Stimulated activated CD8-positive, alpha-beta memory T cell treated with anti-CD3 and anti-CD28 coated beads, Interleukin-12 subunit alpha, Interleukin-12 subunit beta, amount 100 ng/mL, for 24 hours (primary cell): ENCODE results near the gene GPR156.
"Not testable (repeated sequence)": the region's sequence is repeated elsewhere in the genome, so short reads cannot be mapped to it uniquely, and the experiment has no call there.

ENCODE experiments used
- DNase-seq: peaks from one replicate; pipeline ENCODE4 v3.0.0-alpha.2; 2020; ENCODE audit errors: extremely low read depth

GPR156 gene

GRCh38 chr3:120274739-120275167 lies 10.3 kb downstream of the GPR156 start:
- DNase-seq = no peak

DNA sequence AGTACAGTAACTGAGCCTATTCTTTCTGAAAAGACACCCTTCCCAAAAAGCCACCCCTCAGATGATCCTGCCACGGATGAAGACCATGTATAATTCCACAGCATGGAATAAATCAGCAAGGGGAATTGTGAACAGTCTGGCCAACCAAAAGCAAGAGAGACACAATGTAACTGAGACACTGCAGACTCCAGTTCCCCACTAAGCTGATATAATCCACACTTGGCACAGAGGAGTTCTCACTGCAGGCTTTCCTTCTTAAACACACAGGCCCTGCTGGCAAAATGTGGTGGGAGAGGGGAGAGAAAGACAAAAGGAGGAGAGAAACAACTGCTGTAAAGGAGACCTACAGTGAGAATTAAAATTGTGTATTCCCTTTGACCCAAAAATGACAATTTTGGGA lies 12.7 kb downstream of the GPR156 start:
- no peak for DNase-seq

DNA sequence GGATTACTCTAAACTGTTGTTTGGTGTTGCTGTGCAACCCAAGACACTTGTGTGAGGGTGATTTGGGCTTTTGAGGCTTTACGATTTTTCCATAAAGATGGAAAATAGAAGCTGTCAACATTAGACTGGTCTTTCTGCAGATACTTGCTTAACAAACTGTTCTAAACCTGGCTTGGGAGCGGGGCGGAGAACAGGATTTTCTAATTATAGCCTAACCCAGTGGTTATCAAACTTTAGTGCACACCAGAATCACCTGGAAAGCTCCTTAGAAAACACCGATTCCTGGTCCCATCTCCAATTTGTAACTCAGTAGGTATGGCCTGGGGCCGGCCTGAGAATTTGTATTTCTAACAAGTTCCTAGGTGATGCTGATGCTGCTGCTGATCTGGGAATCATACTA lies 19.0 kb downstream of the GPR156 start:
- DNase-seq = no peak

DNA sequence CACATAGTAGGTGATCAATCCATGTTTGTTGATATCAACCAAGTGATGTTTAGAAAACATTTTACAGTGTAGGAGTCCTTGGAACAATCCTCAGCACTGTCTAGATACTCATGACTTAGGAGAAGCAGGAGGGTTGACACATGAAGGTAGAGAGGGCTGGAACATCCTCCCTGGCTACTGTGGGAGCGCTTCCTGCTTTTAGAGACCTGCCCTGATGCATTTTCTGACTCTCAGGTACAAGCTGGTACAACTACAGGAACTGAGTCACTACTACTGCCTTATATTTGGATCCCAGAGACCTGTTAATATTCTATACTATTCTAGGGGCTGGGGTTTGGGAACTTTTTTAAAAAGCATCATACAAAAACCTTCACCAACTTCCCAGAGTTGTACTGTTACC lies 20.1 kb downstream of the GPR156 start:
- no peak for DNase-seq

DNA sequence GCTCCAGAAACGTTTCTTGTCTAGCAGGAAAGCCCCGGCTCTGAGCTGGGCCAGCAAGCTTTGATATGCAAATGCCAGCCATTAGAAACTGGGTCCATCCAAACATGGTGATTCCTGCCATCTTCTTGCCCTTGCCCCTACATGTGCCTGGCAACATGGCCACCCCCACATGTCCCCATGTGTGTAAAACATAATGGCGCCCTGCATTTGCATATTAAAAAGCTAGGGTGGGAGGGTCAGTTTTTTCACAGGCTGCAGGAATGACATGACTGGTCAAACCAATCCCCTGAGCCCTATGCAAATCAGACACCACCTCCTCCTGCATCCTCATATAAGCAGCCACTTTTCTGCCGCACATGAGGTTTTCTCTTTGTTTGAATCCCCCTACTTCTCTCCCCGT lies 21.2 kb downstream of the GPR156 start:
- no peak for DNase-seq

- no peak for DNase-seq
Measured at GRCh38 chr3:120258009-120258408, 27.0 kb downstream of the GPR156 start.

GRCh38 chr3:120245386-120245785 lies 39.6 kb downstream of the GPR156 start:
- no peak for DNase-seq

DNA sequence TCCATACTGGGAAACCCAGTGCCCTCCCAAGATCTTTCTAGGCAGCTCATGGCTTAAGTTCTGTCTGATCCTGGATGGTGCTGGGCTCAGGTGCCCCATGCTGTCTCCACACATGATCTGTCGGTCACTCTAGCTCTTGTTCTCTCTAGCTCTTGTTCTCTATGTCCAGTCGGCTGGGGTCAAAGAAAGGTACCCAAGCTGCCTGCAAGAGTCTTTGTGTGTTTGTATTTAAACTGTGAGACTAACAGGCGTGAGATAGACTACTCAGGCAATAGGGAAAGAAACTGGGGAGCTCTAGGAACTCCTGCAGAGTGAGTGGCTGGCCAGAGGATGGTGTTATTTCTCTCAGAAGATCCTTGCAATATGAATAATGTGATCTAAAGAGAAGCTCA lies 40.2 kb downstream of the GPR156 start:
- DNase-seq = no peak

DNA sequence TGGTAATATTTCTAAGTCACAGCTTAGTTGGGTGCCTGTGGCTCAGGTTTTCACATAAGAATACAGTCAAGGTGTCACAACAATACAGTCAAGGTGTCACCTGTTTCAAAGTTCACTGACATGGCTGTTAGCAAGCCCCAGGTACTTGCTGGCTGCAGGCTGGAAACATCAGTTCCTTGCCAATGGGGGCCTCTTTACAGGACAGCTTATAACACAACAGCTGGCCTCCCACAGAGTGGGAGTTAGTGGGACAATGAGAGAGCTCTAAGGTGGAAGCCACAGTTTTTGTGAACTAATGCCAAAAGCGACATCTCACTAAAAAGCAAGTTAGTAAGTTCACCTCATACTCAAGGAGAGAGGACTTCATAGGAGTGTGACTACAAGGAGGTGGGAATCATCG lies 45.4 kb downstream of the GPR156 start:
- DNase-seq = no peak

GRCh38 chr3:120227710-120228347 lies 57.2 kb downstream of the GPR156 start:
- no peak for DNase-seq

- DNase-seq = no peak
Measured at GRCh38 chr3:120224237-120224636, 60.8 kb downstream of the GPR156 start.

GRCh38 chr3:120218981-120219380 lies 66.0 kb downstream of the GPR156 start:
- DNase-seq = no peak

- DNase-seq = not testable (repeated sequence)
Measured at GRCh38 chr3:120216633-120217032, 68.4 kb downstream of the GPR156 start.

DNA sequence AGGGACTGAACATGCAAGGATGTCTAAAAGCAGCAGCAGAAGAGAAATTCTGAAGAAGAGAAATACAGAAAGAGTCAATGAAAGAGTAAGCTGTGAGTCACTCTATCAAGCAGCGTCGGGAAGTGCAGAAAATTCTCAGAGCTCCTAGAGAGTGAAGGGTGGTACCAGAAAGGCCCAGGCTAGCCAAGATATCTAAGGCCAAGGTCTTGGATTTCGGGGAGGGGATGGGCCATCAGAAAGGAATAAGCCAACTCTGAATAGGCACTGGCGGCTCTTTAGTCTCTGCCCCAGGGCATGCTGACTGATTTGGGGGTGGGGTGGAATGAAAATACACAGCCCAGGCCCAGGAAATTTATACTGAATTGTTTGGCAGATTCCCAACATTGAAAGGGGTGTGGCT lies 70.8 kb downstream of the GPR156 start:
- DNase-seq = no peak

- no peak for DNase-seq
Measured at GRCh38 chr3:120212505-120212904, 72.5 kb downstream of the GPR156 start.

DNA sequence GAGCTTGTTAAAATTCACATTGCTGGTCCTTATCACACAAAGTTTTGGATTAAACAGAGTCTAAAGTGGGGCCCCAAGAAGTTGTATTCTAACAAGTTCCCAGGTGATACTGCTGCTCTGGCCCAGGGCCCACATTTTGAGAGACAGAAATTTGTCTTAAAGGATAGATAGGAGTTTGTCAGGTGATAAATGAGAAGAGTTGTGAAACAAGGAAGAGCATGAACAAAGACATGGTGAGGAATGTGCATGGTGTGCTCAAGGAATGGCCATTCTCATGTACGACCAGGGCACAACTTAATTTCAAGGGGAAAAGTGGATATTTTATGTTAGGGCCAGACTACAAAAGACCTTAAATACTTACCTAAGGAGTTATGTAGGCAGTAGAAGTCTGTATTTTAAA lies 75.6 kb downstream of the GPR156 start:
- DNase-seq = no peak

GRCh38 chr3:120204338-120204737 lies 80.7 kb downstream of the GPR156 start:
- no peak for DNase-seq

- DNase-seq = no peak
Measured at GRCh38 chr3:120203621-120204020, 81.4 kb downstream of the GPR156 start.

DNA sequence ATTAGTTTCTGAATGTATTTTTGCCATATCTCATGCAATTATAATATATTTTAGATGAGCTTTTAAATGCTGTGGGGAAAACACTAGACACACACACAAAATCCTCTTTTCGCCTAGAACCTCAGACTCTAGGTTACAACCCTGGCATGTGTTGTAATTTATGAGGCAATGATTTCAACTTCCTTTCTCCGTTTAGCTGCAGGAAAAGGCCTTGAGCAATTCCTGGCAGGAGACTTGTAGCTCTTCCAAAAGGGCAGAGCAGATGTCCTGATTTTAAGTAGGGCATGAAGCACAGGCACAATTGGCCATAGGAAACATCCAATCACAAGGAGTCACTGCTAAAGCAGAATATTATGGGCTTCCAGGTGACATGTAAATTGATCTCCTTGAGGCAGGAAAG lies 82.0 kb downstream of the GPR156 start:
- no peak for DNase-seq

DNA sequence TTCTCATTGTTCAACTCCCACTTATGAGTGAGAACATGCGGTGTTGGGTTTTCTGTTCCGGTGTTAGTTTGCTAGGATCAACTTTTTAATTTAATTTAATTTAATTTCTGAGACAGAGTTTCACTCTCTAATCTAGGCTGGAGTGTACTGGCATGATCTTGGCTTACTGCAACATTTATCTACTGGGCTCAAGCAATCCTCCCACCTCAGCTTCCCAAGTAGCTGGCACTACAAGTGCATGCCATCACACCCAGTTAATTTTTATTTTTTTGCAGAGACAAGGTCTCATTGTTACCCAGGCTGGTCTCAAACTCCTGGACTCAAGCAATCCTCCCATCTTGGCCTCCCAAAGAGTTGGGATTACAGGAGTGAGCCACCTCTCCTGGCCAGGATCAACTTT lies 82.7 kb downstream of the GPR156 start:
- no peak for DNase-seq

DNA sequence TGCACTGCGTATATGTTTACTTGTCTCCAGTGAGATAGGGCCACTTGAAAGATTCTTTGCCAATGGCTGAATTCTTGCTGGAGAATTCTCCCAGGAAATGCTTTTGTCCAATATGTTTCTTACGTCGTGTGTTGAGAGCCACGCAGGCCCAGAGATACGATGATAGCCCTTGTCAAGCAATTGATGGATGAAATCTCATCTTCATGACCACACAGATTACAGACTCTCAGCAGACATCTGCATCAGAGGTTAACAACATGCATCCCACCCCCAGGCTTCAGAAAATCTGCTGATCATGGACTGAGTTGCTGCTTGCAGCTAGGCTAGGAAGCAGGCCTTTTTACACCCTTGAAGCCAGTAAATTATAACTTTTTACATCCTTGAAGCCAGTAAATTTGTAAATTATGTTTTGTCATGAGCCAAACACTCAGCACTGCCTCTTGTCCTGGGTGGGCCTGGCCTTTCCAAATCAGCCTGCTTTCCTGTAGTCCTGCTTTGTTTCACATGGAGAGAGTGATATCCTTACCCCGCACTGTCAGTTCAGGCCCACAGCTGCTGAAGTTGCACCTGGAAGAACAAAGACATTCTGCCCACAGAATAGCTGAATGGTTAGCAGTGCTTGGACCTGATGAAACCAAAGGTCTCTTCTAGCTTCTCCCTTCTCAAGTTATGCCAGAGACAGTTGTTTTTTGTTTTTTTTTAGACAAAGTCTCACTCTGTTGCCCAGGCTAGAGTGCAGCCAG lies 84.4 kb downstream of the GPR156 start:
- no peak for DNase-seq

- no peak for DNase-seq
Measured at GRCh38 chr3:120198305-120198878, 86.6 kb downstream of the GPR156 start.

- DNase-seq = no peak
Measured at GRCh38 chr3:120196812-120197211, 88.2 kb downstream of the GPR156 start.
